SU-DHL-6 (cell line): ENCODE measurements around the gene COX10.

ENCODE experiments used
- EZH2phosphoT487 ChIP-seq: fragments of 200-600 bp; sonication (generic), shearing (Covaris generic); conservative IDR thresholded peaks from 2 replicates; pipeline ENCODE4 v1.6.1; 2018; ENCODE audit warnings: mild to moderate bottlenecking, antibody characterized with exemption, low read length, moderate library complexity, mixed read lengths
- TF ChIP-seq, protein P1 (sequence below): fragments of 200-600 bp; sonication (generic); IDR thresholded peaks from one replicate; pipeline ENCODE4 v1.5.1; 2017; ENCODE audit warnings: antibody characterized with exemption, mild to moderate bottlenecking, low read length, moderate library complexity; ENCODE audit not compliant: insufficient read depth, poor library complexity, severe bottlenecking

DNA sequence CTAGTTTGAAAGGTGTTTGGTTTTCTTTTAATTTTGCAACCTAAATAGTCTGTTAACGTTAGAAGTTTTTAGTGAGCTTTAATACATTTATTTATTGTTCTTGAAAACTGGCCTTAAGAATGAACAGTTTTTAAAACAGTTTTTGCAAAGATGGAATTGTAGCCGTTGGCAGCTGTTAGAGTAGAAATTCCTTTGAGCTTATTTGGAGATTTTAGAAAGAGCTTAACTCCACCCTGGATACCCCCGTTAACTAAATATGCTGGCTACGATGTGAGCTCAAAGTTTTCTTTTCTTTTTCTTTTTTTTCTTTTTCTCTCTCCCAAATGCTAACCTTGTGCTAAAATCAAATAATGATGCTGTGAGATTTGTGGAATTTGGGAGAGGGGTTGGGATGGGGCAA lies 75.2 kb downstream of the COX10 start:
- TF ChIP-seq, protein P1, sequence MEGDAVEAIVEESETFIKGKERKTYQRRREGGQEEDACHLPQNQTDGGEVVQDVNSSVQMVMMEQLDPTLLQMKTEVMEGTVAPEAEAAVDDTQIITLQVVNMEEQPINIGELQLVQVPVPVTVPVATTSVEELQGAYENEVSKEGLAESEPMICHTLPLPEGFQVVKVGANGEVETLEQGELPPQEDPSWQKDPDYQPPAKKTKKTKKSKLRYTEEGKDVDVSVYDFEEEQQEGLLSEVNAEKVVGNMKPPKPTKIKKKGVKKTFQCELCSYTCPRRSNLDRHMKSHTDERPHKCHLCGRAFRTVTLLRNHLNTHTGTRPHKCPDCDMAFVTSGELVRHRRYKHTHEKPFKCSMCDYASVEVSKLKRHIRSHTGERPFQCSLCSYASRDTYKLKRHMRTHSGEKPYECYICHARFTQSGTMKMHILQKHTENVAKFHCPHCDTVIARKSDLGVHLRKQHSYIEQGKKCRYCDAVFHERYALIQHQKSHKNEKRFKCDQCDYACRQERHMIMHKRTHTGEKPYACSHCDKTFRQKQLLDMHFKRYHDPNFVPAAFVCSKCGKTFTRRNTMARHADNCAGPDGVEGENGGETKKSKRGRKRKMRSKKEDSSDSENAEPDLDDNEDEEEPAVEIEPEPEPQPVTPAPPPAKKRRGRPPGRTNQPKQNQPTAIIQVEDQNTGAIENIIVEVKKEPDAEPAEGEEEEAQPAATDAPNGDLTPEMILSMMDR: no peak
- no peak for TF ChIP-seq EZH2phosphoT487
